SK-N-SH treated with all-trans-retinoic acid at 6 μM for 48 hours (cell line): ENCODE data around the gene PPP1R36.
A peak's percentile ranks its signal among the peaks of the same experiment; 100 is the strongest.

Experiments
- ATAC-seq: fragments of 200-7000 bp; cut with Tn5 transposase; 3 replicates; pipeline ENCODE4 v1.9.1; 2020; ENCODE audit warnings: mild to moderate bottlenecking, moderate library complexity
- ARNTL ChIP-seq: fragments of 450-650 bp; formaldehyde crosslinking; IDR thresholded peaks from 2 replicates; pipeline ENCODE4 v1.5.0; 2020; ENCODE audit warnings: low read depth, mild to moderate bottlenecking, moderate library complexity, borderline replicate concordance
- BACH2 ChIP-seq: fragments of 250-450 bp; sonication (Bioruptor Pico); IDR thresholded peaks from 2 replicates; pipeline ENCODE4 v1.9.0; 2021; ENCODE audit warnings: mild to moderate bottlenecking, borderline replicate concordance
- CREB5 ChIP-seq: fragments of 250-450 bp; sonication (Bioruptor Pico); IDR thresholded peaks from 2 replicates; pipeline ENCODE4 v1.5.1; 2020; ENCODE audit warnings: low read depth, mild to moderate bottlenecking, moderate library complexity
- CSDC2 ChIP-seq: fragments of 250-450 bp; sonication (Bioruptor Pico); IDR thresholded peaks from 2 replicates; pipeline ENCODE4 v1.5.0; 2020; ENCODE audit warnings: mild to moderate bottlenecking, moderate library complexity
- CSRNP3 ChIP-seq: fragments of 250-450 bp; sonication (Bioruptor Pico); IDR thresholded peaks from 2 replicates; pipeline ENCODE4 v1.5.1; 2021; ENCODE audit warnings: mild to moderate bottlenecking, moderate library complexity
- ESRRG ChIP-seq: fragments of 250-450 bp; sonication (Bioruptor Pico); IDR thresholded peaks from 2 replicates; pipeline ENCODE4 v1.6.1; 2021; ENCODE audit warnings: mild to moderate bottlenecking
- GLIS3 ChIP-seq: fragments of 250-450 bp; sonication (Bioruptor Pico); IDR thresholded peaks from 2 replicates; pipeline ENCODE4 v1.5.0; 2020; ENCODE audit warnings: mild to moderate bottlenecking, moderate library complexity
- ISL1 ChIP-seq: fragments of 250-450 bp; sonication (Bioruptor Pico); IDR thresholded peaks from 2 replicates; pipeline ENCODE4 v2.1.2; 2022; ENCODE audit warnings: mild to moderate bottlenecking, moderate library complexity
- OSR1 ChIP-seq: fragments of 250-450 bp; sonication (Bioruptor Pico); IDR thresholded peaks from 2 replicates; pipeline ENCODE4 v1.8.0; 2022; ENCODE audit warnings: moderate library complexity, mild to moderate bottlenecking, inconsistent platforms
- PATZ1 ChIP-seq: fragments of 250-450 bp; sonication (Bioruptor Pico); IDR thresholded peaks from 2 replicates; pipeline ENCODE4 v1.8.0; 2020; ENCODE audit warnings: mild to moderate bottlenecking, moderate library complexity, borderline replicate concordance
- POU6F1 ChIP-seq: fragments of 250-450 bp; sonication (Bioruptor Pico); IDR thresholded peaks from 2 replicates; pipeline ENCODE4 v1.8.0; 2021; ENCODE audit warnings: low read depth, mild to moderate bottlenecking, moderate library complexity, borderline replicate concordance
- PPARA ChIP-seq: fragments of 250-450 bp; sonication (Bioruptor Pico); IDR thresholded peaks from 2 replicates; pipeline ENCODE4 v1.5.0; 2020; ENCODE audit warnings: mild to moderate bottlenecking, borderline replicate concordance
- RARB ChIP-seq: fragments of 250-450 bp; sonication (Bioruptor Pico); IDR thresholded peaks from 2 replicates; pipeline ENCODE4 v1.8.0; 2021; ENCODE audit warnings: mild to moderate bottlenecking, moderate library complexity
- SNAI2 ChIP-seq: fragments of 250-450 bp; sonication (Bioruptor Pico); IDR thresholded peaks from 2 replicates; pipeline ENCODE4 v1.5.0; 2020; ENCODE audit warnings: mild to moderate bottlenecking, moderate library complexity
- TCF4 ChIP-seq: fragments of 250-450 bp; sonication (Bioruptor Pico); IDR thresholded peaks from 2 replicates; pipeline ENCODE4 v1.8.0; 2021; ENCODE audit warnings: mild to moderate bottlenecking, moderate library complexity, borderline replicate concordance
- TOX ChIP-seq: fragments of 250-450 bp; sonication (Bioruptor Pico); IDR thresholded peaks from 2 replicates; pipeline ENCODE4 v1.8.0; 2021; ENCODE audit warnings: mild to moderate bottlenecking, moderate library complexity, borderline replicate concordance
- TSHZ2 ChIP-seq: fragments of 250-450 bp; sonication (Bioruptor Pico); IDR thresholded peaks from 2 replicates; pipeline ENCODE4 v1.5.0; 2020; ENCODE audit warnings: mild to moderate bottlenecking, moderate library complexity
- ZC3H10 ChIP-seq: fragments of 250-450 bp; sonication (Bioruptor Pico); IDR thresholded peaks from 2 replicates; pipeline ENCODE4 v1.5.1; 2021; ENCODE audit warnings: mild to moderate bottlenecking, moderate library complexity
- ZFP3 ChIP-seq: fragments of 250-450 bp; sonication (Bioruptor Pico); IDR thresholded peaks from 2 replicates; pipeline ENCODE4 v1.5.0; 2020; ENCODE audit warnings: mild to moderate bottlenecking, moderate library complexity
- ZFP30 ChIP-seq: fragments of 450-650 bp; formaldehyde crosslinking; IDR thresholded peaks from 2 replicates; pipeline ENCODE4 v1.5.0; 2022; ENCODE audit warnings: mild to moderate bottlenecking, moderate library complexity
- ZNF565 ChIP-seq: fragments of 450-650 bp; formaldehyde crosslinking; conservative IDR thresholded peaks from 2 replicates; pipeline ENCODE4 v1.5.0; 2020; ENCODE audit warnings: low read depth, mild to moderate bottlenecking, moderate library complexity
- ZNF70 ChIP-seq: fragments of 450-650 bp; formaldehyde crosslinking; IDR thresholded peaks from 2 replicates; pipeline ENCODE4 v1.5.0; 2020; ENCODE audit warnings: mild to moderate bottlenecking, moderate library complexity
- ZNF8 ChIP-seq: fragments of 450-650 bp; formaldehyde crosslinking; IDR thresholded peaks from 2 replicates; pipeline ENCODE4 v1.5.0; 2020; ENCODE audit warnings: mild to moderate bottlenecking, moderate library complexity

The PPP1R36 gene

GRCh38 chr14:64634558-64634957, 84.8 kb downstream of the PPP1R36 start:
- ATAC-seq = no peak
- no peak for TF ChIP-seq CSDC2 (CRISPR knock-in tag)
- no peak for TF ChIP-seq CSRNP3 (CRISPR knock-in tag)
- TF ChIP-seq TCF4 (CRISPR knock-in tag) = no peak
- no peak for TF ChIP-seq POU6F1 (CRISPR knock-in tag)
- TF ChIP-seq ZNF8 (CRISPR knock-in tag) = no peak
- TF ChIP-seq CREB5 (CRISPR knock-in tag) = no peak
- no peak for TF ChIP-seq OSR1 (CRISPR knock-in tag)
- TF ChIP-seq ESRRG (CRISPR knock-in tag) = no peak
- TF ChIP-seq PPARA = no peak
- no peak for TF ChIP-seq GLIS3 (CRISPR knock-in tag)
- no peak for TF ChIP-seq TOX (CRISPR knock-in tag)
- no peak for TF ChIP-seq RARB (CRISPR knock-in tag)
- no peak for TF ChIP-seq ZNF565 (CRISPR knock-in tag)
- TF ChIP-seq ARNTL (CRISPR knock-in tag) = no peak
- TF ChIP-seq ZFP30 (CRISPR knock-in tag) = no peak
- no peak for TF ChIP-seq ISL1 (CRISPR knock-in tag)
- TF ChIP-seq ZFP3 (CRISPR knock-in tag) = no peak

GRCh38 chr14:64636208-64636979, 86.6 kb downstream of the PPP1R36 start:
- TF ChIP-seq OSR1 (CRISPR knock-in tag) (no peak), ARNTL (CRISPR knock-in tag) (no peak), GLIS3 (CRISPR knock-in tag) (no peak), ZC3H10 (CRISPR knock-in tag) (no peak), SNAI2 (no peak), ZNF8 (CRISPR knock-in tag) (no peak), ZFP3 (CRISPR knock-in tag) (no peak)
- peak; percentile 93 for ATAC-seq

- ATAC-seq = no peak
Observed at GRCh38 chr14:64636980-64637429, 87.2 kb downstream of the PPP1R36 start.

More at GRCh38 chr14:64636980-64637429, 87.2 kb downstream of the PPP1R36 start:
- TF ChIP-seq OSR1 (CRISPR knock-in tag) (no peak), PATZ1 (CRISPR knock-in tag) (no peak), ESRRG (CRISPR knock-in tag) (no peak), ARNTL (CRISPR knock-in tag) (no peak), TSHZ2 (CRISPR knock-in tag) (no peak), ISL1 (CRISPR knock-in tag) (no peak), TOX (CRISPR knock-in tag) (no peak), RARB (CRISPR knock-in tag) (no peak), POU6F1 (CRISPR knock-in tag) (no peak), BACH2 (CRISPR knock-in tag) (no peak), ZNF8 (CRISPR knock-in tag) (no peak), SNAI2 (no peak), CSDC2 (CRISPR knock-in tag) (no peak), TCF4 (CRISPR knock-in tag) (no peak), ZC3H10 (CRISPR knock-in tag) (no peak), CREB5 (CRISPR knock-in tag) (no peak), ZFP30 (CRISPR knock-in tag) (no peak), ZNF70 (CRISPR knock-in tag) (no peak)
